ENCODE results near the gene COA6. TPM values are rescaled to one million over a fixed set of nuclear protein-coding genes. Genes with fewer than 3 reads are reported as not detected.

COA6 gene
- total and polyA plus RNA-seq, 2 donors (not counting 3 experiments of a cell fraction or from before 2014, with no cell fraction given), result 22.2 to 42.7 TPM

GRCh38 chr1:234406871-234407270 is 33.6 kb downstream of the COA6 start:
- Histone ChIP-seq H3K79me2 (ENCODE audit: control insufficient read depth, insufficient read depth, low read length) (no peaks in the 10 kb centered on the region), H3K9me1 (replicated peaks; ENCODE audit: control insufficient read depth, extremely low read depth, insufficient read depth, low read length) (no peaks in the 10 kb centered on the region), H3K4me2 (ENCODE audit: insufficient read depth, low read length) (no peak overlapping the region), H3K4me1 (ENCODE audit: control insufficient read depth, extremely low read depth, insufficient read depth, low read length) (no peaks in the 10 kb centered on the region), H3K9ac (replicated peaks; ENCODE audit: extremely low read depth, insufficient read depth, low read length) (no peak overlapping the region), H3K27me3 (ENCODE audit: control insufficient read depth in 2 of 2, insufficient read depth in 2 of 2, low read length in 2 of 2) (no peaks in the 10 kb centered on the region), H3K36me3 (ENCODE audit: control insufficient read depth in 2 of 2, extremely low read depth in 1 of 2, insufficient read depth in 2 of 2, low read length in 2 of 2) (peaks cover 0 to 4% of the 10 kb centered on the region in 2 experiments), H3K9me3 (replicated peaks; ENCODE audit: control insufficient read depth, insufficient read depth, low read length) (no peaks in the 10 kb centered on the region), H2AFZ (ENCODE audit: low read depth, low read length) (no peak overlapping the region), H3K4me3 (replicated peaks in 1 of 3; ENCODE audit: insufficient read depth in 1 of 3, low read depth in 1 of 3, low read length in 3 of 3) (no peak overlapping the region), H4K20me1 (replicated peaks; ENCODE audit: control insufficient read depth, extremely low read depth, insufficient read depth, low read length) (no peaks in the 10 kb centered on the region), H3K27ac (ENCODE audit: insufficient read depth, low read depth, low read length) (no peak overlapping the region)
- BruUV-seq (replicated peaks), result no TSS peak
- DNase-seq (ENCODE audit: low read depth, low spot score) (no peak), FAIRE-seq (no peak)
- intact Hi-C loops (cut with micrococcal nuclease) (no loop called here), dilution Hi-C loops (cut with MboI; ENCODE audit: extremely low pct_ligation_motif_present, low sequenced_read_pairs) (no loop called here)
- TF ChIP-seq MAX (IDR thresholded peaks at IDR 0.05; ENCODE audit: insufficient read depth, insufficient read length) (no peak), POLR2AphosphoS5 (IDR thresholded peaks at IDR 0.05; ENCODE audit: insufficient read depth, low read depth, low read length) (no peak), EZH2 (IDR thresholded peaks at IDR 0.05; ENCODE audit: borderline replicate concordance, low read depth, low read length, severe bottlenecking) (no peak), GATA2 (IDR thresholded peaks at IDR 0.05; ENCODE audit: insufficient read depth, insufficient read length, low read depth, low read length) (no peak), MYC (IDR thresholded peaks at IDR 0.05; ENCODE audit: low read depth, low read length) (no peak), POLR2A (IDR thresholded peaks at IDR 0.05; ENCODE audit: low read depth, low read length) (no peak), CTCF (IDR thresholded peaks at IDR 0.05; ENCODE audit: extremely low read depth in 1 of 2, insufficient read depth in 1 of 2, low read depth in 1 of 2, low read length in 2 of 2) (no peak), JUN (IDR thresholded peaks at IDR 0.05; ENCODE audit: borderline replicate concordance, insufficient read depth, insufficient read length, low read depth) (no peak), FOS (IDR thresholded peaks at IDR 0.05; ENCODE audit: borderline replicate concordance, insufficient read depth, low read length) (no peak)
- CTCF ChIA-PET, result no interaction called here
- POLR2A ChIA-PET, result no interaction called here
